GM18951 (cell line): ENCODE measurements around the gene VSTM2L.

ENCODE experiments used
- POLR2A ChIP-seq: IDR thresholded peaks from 4 replicates; pipeline ENCODE4 v1.6.1; 2011; ENCODE audit warnings: mild to moderate bottlenecking; ENCODE audit not compliant: insufficient read length, insufficient read depth; ENCODE audit errors: extremely low read depth
- in situ Hi-C: fragments of 300-500 bp; cut with MboI; formaldehyde crosslinking; loops from one replicate; pipeline ENCODE4 v1.12.0; 2022; ENCODE audit warnings: low sequenced_read_pairs, mixed read lengths, inconsistent platforms; ENCODE audit not compliant: unreplicated experiment

VSTM2L gene

DNA sequence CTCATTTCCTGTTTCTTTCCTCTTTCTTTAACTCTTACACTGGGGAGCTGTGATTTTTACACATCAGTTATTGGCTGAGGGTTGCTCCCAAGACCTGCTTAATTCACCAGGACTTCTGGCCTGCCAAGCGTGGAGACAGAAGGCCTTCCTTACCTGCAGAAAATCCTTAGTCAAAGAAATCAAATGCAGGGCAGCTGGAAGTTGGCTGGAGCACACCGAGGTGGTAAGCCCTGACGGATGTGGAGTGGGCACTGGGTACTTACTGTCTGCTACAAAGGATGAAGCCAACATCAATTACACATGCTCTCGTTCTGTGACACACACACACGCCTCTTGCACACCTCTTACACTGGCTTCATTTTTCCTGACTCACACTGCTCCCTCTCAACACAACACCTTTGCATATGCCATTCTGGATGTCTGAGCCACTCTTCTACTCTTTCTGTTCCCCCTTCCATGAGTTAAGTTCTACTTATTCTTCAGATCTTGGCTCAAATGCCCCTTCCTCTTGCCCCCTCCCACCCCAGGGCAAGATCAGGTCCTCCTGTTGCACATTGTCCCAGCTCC lies 68.7 kb downstream of the VSTM2L start:
- in situ Hi-C loops, result no loop called here
- no peak for TF ChIP-seq POLR2A

DNA sequence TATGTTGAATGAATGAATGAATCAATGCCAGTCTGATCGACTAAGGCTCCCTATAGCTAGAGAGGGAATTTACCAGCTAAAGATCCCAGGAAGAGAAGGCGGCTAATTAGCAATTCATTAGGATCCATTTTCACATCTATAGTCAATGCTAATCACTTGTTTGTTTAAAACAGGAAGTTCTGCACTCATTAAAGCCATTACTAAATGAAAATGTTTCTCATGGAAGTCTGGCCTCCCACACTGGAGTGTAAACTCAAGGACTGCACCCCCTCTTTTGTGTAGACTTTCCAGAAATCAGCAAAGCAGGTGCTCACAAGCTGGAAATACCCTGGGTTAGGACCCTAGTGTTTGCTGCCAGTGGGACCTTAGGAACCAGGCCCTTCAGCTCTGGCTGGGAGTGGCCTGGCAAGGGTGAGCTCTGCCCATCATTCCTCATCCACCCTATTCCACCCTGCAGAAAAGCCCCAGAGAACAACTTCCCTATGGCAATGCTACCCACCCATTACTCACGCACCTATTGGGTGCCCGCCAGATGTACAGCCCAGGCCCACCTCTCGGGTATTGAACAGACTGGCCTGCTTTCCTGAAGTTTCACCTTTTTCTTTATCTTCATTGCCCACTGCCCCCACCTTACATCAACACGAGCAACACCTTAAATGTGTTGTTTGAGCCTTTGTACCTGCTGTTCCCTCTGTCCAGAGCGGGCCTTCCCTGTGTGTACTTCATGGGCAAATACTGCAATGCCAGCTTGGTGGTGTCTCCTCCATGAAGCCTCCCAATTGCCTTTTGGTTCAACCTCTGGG lies 69.5 kb downstream of the VSTM2L start:
- TF ChIP-seq POLR2A, result no peak
- in situ Hi-C loops, result no loop called here

DNA sequence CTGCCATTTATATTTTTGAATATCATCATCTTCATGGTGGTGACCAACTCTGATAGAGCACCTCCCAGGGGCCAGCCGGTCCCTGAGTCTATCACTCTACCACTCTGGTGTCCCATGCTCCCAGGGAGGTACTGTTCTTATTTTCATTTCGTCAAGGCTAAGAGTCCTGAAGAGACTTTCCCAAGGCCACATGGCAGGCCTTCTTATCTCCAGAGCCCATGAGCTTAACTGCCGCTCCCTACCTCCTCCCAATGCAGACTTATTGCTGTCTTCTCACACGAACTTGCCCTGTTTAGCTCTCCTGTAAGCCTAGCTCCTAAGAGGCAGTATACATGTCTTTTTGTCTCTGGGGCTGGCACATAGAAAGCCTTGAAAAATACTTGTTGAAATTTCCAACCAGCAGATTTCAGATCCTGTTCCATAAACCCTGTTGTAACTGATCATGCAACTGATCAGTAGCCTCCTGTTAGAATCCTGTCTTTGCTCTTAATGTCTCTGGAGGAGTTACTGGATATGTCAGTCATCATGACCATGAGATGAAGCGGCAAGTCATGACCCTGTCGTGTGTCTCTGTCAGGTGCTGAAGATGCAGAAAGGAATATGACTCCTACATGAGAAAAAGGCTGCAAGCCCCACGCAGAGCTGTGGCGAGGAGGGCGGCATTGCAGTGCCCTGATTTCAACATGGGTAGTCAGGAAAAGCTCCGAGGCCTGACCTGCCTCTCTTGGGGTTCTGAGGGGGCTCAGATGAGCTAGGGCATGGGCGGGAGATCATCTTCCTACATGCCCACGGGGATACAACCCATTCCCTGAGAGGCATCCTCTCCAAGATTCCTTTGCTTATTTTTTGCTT lies 70.4 kb downstream of the VSTM2L start:
- in situ Hi-C loops, result no loop called here
- TF ChIP-seq POLR2A, result no peak

DNA sequence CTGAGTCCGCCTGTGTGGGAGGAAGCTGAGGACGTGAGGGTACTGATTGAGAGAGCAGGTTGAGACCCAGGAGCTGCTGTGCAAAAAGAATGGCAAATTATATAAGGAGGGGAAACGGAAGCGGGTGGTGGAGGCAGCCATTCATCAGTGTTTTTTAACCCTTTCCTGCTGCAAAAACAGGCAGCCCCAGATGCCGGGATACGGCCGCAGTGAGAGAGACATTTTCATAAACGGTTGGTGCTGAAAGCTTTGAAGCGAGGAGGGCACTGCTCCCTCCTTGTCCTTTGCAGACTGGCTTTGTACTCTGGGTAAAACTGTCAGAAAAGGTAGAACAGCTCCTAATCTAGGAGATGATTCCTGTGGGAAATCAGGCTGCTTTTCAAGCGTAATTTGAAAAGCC lies 74.0 kb downstream of the VSTM2L start:
- TF ChIP-seq POLR2A, result no peak
- in situ Hi-C loops, result no loop called here

DNA sequence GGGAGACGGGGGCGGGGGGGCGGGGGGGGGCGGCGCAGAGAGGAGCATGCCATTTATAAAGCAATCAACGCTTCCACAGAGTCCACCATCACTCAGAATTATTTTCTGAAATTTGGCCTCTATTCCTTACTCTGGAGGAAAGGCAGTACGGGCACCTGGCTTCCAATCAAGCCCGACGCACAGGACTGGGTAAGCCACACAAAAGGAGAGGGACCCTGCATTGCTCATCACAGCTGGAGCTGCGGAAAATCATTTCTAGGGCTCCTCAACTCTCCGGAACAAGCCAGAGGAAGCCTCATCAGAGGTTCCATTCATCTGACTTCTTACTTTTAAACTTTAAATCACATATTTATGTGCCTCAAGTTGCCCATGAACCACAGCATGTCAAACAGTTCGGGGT lies 74.4 kb downstream of the VSTM2L start:
- TF ChIP-seq POLR2A, result no peak
- in situ Hi-C loops, result no loop called here

DNA sequence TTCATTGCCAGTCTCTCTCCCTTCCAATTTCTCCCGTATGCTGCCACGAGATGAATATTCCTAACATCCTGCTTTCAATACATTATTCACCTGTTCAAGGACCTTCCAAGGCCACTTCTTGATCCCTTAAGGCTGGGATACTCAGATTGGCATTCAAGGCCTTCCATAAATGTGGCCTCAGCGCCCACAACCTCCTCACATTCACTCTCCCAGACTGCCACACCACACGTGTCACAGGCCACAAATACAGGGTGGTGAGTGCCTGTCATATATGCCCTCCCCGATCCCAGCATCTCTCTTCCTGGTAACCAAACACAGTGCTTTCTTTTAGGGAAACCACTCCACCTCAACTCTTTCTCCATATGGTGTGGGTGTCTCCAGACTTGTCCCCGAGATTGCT lies 74.9 kb downstream of the VSTM2L start:
- in situ Hi-C loops, result no loop called here
- TF ChIP-seq POLR2A, result no peak

DNA sequence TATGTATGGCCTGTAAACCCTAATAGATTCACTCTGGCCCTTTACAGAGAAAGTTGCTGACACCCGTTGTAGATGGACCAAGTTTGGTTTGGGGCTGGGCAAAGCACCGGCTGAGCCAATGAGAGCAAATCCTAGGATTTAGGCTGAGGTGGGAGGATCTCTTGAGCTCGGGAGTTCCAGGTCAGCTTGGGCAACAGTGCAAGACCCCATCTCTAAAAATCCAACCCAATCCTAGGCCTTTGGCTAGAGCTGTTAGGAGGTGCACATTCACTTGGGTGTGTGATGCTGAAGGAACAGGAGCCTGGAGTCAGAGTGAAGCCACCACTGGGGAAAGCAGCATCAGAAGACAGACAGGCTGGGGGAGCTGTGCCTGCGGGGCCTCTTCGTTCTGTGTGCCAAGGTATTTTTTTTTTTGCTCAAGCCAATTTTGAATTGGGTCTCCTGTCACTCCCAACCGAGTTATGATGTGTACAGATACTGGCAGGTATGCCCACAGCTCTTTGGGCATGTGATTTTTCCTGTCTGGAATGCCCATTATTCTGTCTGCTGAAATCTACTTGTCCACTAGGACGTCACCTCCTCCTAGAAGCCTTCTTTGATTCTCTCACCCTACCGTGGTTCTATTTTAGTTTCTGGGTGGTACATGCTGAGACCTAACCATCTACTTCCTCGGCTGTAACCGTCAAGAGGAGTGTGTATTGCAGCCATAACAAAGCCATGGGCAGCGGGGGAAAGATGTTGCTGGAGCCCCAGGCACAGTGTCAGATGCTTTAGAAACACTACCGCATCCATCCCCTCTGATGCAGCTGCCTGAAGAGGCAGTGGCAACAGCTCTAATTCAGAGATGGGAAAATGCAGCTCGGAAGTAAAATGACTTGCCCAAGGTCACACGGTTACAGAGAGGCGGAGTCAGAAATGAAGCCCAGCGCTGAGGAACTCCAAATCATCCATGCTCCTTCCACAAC lies 76.4 kb downstream of the VSTM2L start:
- in situ Hi-C loops, result no loop called here
- no peak for TF ChIP-seq POLR2A

DNA sequence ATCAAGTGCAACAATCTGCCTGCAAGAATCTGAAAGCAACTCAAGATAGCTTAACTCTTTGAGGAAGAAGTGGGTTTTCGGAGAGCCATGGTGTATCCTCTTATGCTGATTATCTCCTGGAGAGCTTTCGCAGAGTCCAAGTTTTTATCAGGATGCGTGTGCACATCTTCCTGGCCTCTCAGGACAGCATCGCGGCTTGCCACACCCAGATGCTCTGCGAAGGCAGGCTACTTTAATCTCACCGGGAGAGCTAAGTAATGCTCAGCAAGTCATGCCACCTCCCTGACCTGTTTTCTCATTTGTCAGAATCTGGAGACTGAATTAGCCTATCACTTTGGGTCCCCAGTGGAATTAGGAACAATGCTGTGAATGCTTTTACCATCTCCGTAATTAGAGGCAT lies 77.5 kb downstream of the VSTM2L start:
- TF ChIP-seq POLR2A, result no peak
- in situ Hi-C loops, result loop anchor here (10.0 kb wide), 1 partner anchor 406 kb away; no protein-coding TSS in a partner anchor

DNA sequence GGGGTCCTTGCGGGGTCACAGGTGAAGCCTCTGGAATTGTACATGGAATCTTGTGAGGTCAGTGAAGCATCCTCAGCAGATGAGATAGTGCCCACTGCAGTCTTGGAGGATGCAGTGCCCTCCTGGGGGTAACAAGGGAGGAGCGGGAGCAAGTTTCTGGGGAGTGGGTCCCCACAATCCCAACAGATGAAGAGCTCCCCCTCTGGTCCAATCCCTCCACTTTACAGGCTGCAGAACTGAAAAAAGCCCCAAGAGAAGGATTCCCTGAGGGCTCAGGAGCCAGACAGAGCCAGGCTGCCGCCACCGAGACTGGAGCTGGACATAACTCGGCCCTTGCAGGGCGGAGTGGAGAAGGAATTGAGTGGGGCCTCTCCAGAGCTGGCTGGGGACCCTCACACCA lies 77.9 kb downstream of the VSTM2L start:
- no peak for TF ChIP-seq POLR2A
- in situ Hi-C loops, result loop anchor here (10.0 kb wide), 1 partner anchor 406 kb away; no protein-coding TSS in a partner anchor

DNA sequence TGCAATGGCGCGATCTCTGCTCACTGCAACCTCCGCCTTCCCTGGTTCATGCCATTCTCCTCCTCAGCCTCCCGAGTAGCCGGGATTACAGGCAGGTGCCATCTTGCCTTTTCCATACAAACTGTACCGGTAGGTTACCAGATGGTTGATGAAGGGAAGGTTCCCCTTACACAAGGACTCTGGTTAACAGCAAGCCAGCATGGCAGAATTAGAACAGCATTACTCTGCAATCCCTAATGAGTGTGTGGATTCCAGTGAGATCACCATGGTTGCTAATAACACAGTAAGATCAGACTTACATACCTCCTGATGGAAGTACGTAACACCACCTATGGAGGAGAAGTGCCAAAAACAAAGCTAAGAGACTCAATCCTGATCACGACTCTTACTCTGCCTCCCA lies 78.6 kb downstream of the VSTM2L start:
- in situ Hi-C loops, result loop anchor here (10.0 kb wide), 1 partner anchor 407 kb away; no protein-coding TSS in a partner anchor
- no peak for TF ChIP-seq POLR2A

DNA sequence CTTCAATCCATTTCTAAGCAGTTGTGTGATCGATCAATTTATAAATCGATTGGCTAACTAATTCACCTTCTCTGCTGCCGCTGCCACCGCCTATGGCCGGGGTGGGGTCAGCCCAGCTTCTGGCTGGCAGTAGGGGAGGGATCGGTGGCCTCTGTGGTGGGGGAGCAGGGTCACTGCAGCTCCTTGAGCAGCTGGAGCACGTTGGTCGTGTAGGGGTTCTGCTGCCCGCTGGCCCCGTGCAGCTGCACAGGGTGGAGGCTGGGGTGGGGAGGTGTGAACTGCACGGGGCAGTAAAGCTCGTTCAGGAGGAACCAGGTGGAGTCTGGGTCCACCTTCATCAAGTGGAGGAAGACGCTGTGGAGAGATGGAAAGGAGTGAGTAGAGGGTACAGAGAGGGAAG lies 80.4 kb downstream of the VSTM2L start:
- no peak for TF ChIP-seq POLR2A

More for the DNA sequence above, 80.4 kb downstream of the VSTM2L start:
- in situ Hi-C loops, result loop anchor here (10.0 kb wide), 1 partner anchor 408 kb away; no protein-coding TSS in a partner anchor
